Glutamatergic neuron (in vitro differentiated cells): ENCODE results near the gene SERGEF. TPM values are rescaled to one million over a fixed set of nuclear protein-coding genes. Genes with fewer than 3 reads are reported as not detected.

ENCODE experiments used
- DNase-seq: peaks from one replicate; pipeline ENCODE4 v3.0.0; 2022
- H3K27ac Mint-ChIP-seq: one replicate; pipeline ENCODE4 v1.8.0; 2020; ENCODE audit warnings: mild to moderate bottlenecking, mixed read lengths, inconsistent platforms; ENCODE audit not compliant: unreplicated experiment
- H3K27me3 Mint-ChIP-seq: one replicate; pipeline ENCODE4 v1.8.0; 2020; ENCODE audit warnings: mild to moderate bottlenecking, moderate library complexity, mixed read lengths, inconsistent platforms; ENCODE audit not compliant: unreplicated experiment
- H3K36me3 Mint-ChIP-seq: one replicate; pipeline ENCODE4 v1.8.0; 2020; ENCODE audit warnings: mild to moderate bottlenecking, mixed read lengths, inconsistent platforms; ENCODE audit not compliant: unreplicated experiment
- H3K4me1 Mint-ChIP-seq: one replicate; pipeline ENCODE4 v1.8.0; 2020; ENCODE audit warnings: mild to moderate bottlenecking, low read depth, mixed read lengths, inconsistent platforms; ENCODE audit not compliant: unreplicated experiment
- H3K4me3 Mint-ChIP-seq: one replicate; pipeline ENCODE4 v1.8.0; 2020; ENCODE audit warnings: mild to moderate bottlenecking, mixed read lengths, inconsistent platforms; ENCODE audit not compliant: unreplicated experiment
- H3K9me3 Mint-ChIP-seq: one replicate; pipeline ENCODE4 v1.8.0; 2020; ENCODE audit warnings: mild to moderate bottlenecking, moderate library complexity, mixed read lengths, inconsistent platforms; ENCODE audit not compliant: unreplicated experiment
- total RNA-seq: library from RNA; stranded (reverse); fragmentation: NEBNext Ultra II Directional; extraction: Animal tissue kit (Norgen Biotek cat#: 25700); gene quantifications from one replicate; pipeline ENCODE4 v1.2.1, GENCODE V29; 2021; ENCODE audit not compliant: unreplicated experiment
- TF ChIP-seq, protein P1 (sequence below): fragments of 200-600 bp; sonication (generic); IDR thresholded peaks from one replicate; pipeline ENCODE4 v1.5.0; 2021; ENCODE audit not compliant: partially characterized antibody, unreplicated experiment

SERGEF gene
- total RNA-seq, 1 donor from 2014 or later, result 42.5 TPM

- Mint-ChIP-seq H3K36me3 (no peaks in the 10 kb centered on the region), H3K9me3 (peaks cover 4% of the 10 kb centered on the region), H3K4me1 (peaks cover 10% of the 10 kb centered on the region), H3K27me3 (peaks cover 12% of the 10 kb centered on the region), H3K4me3 (no peak overlapping the region), H3K27ac (no peak overlapping the region)
- TF ChIP-seq, protein P1, sequence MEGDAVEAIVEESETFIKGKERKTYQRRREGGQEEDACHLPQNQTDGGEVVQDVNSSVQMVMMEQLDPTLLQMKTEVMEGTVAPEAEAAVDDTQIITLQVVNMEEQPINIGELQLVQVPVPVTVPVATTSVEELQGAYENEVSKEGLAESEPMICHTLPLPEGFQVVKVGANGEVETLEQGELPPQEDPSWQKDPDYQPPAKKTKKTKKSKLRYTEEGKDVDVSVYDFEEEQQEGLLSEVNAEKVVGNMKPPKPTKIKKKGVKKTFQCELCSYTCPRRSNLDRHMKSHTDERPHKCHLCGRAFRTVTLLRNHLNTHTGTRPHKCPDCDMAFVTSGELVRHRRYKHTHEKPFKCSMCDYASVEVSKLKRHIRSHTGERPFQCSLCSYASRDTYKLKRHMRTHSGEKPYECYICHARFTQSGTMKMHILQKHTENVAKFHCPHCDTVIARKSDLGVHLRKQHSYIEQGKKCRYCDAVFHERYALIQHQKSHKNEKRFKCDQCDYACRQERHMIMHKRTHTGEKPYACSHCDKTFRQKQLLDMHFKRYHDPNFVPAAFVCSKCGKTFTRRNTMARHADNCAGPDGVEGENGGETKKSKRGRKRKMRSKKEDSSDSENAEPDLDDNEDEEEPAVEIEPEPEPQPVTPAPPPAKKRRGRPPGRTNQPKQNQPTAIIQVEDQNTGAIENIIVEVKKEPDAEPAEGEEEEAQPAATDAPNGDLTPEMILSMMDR, result no peak
- DNase-seq, result no peak
Measured at GRCh38 chr11:17774232-17775034, 238.4 kb downstream of the SERGEF start.

GRCh38 chr11:17773674-17774073, 239.2 kb downstream of the SERGEF start:
- no peak overlapping the region for H3K4me3 Mint-ChIP-seq
- no peak for DNase-seq
- no peaks in the 10 kb centered on the region for H3K36me3 Mint-ChIP-seq
- peaks cover 7% of the 10 kb centered on the region for H3K9me3 Mint-ChIP-seq
- TF ChIP-seq, protein P1, result no peak
- peaks cover 12% of the 10 kb centered on the region for H3K27me3 Mint-ChIP-seq
- H3K27ac Mint-ChIP-seq, result no peak overlapping the region
- H3K4me1 Mint-ChIP-seq, result peaks cover 10% of the 10 kb centered on the region

- TF ChIP-seq, protein P1, result no peak
- Mint-ChIP-seq H3K36me3 (no peaks in the 10 kb centered on the region), H3K27ac (no peak overlapping the region), H3K27me3 (peaks cover 9% of the 10 kb centered on the region), H3K4me3 (no peak overlapping the region), H3K9me3 (peaks cover 7% of the 10 kb centered on the region), H3K4me1 (peaks cover 10% of the 10 kb centered on the region)
- DNase-seq, result no peak
Measured at GRCh38 chr11:17772704-17773600, 239.9 kb downstream of the SERGEF start.

DNA sequence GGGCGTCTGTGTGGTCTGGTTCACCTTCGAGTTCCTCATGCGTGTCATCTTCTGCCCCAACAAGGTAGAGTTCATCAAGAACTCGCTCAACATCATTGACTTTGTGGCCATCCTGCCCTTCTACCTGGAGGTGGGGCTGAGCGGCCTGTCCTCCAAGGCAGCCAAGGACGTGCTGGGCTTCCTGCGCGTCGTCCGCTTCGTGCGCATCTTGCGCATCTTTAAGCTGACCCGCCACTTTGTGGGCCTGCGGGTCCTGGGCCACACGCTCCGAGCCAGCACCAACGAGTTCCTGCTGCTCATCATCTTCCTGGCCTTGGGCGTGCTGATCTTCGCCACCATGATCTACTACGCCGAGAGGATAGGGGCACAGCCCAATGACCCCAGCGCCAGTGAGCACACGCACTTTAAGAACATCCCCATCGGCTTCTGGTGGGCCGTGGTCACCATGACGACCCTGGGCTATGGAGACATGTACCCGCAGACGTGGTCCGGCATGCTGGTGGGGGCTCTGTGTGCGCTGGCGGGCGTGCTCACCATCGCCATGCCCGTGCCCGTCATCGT, 240.9 kb downstream of the SERGEF start:
- H3K4me3 Mint-ChIP-seq, result no peak overlapping the region
- TF ChIP-seq, protein P1, result no peak

More for the DNA sequence above, 240.9 kb downstream of the SERGEF start:
- peak; percentile 7 for DNase-seq
- peaks cover 3% of the 10 kb centered on the region for H3K9me3 Mint-ChIP-seq
- H3K27me3 Mint-ChIP-seq, result peaks cover 7% of the 10 kb centered on the region
- H3K4me1 Mint-ChIP-seq, result peaks cover 8% of the 10 kb centered on the region
- H3K36me3 Mint-ChIP-seq, result no peaks in the 10 kb centered on the region
- no peak overlapping the region for H3K27ac Mint-ChIP-seq
